Mesenchymal stem cell (in vitro differentiated cells and primary cell): Measurements from ENCODE around the gene CAMKMT.

Source experiments
- DNase-seq: peaks from one replicate; pipeline ENCODE4 v3.0.0-alpha.2; 2013
- H2AFZ ChIP-seq: one replicate; pipeline ENCODE4 v1.6.1; 2013; ENCODE audit warnings: low read depth, mild to moderate bottlenecking, control low read depth, inconsistent platforms, low read length, moderate library complexity
- H2AK5ac ChIP-seq: 2 replicates; pipeline ENCODE4 v1.6.1; 2013; ENCODE audit warnings: low read length, moderate library complexity, mild to moderate bottlenecking, inconsistent platforms; ENCODE audit not compliant: severe bottlenecking
- H2BK120ac ChIP-seq: one replicate; pipeline ENCODE4 v1.6.1; 2013; ENCODE audit warnings: low read depth, mild to moderate bottlenecking, inconsistent platforms, low read length, moderate library complexity
- H2BK12ac ChIP-seq, 2 experiments: one replicate each; pipeline ENCODE4 v1.6.1; 2013; ENCODE audit warnings: inconsistent platforms in 2 of 2, low read length in 2 of 2, mild to moderate bottlenecking in 2 of 2, moderate library complexity in 2 of 2, control low read depth in 1 of 2
- H2BK15ac ChIP-seq: one replicate; pipeline ENCODE4 v1.6.1; 2013; ENCODE audit warnings: mild to moderate bottlenecking, low read depth, inconsistent platforms; ENCODE audit not compliant: poor library complexity, severe bottlenecking
- H2BK5ac ChIP-seq: 2 replicates; pipeline ENCODE4 v1.6.1; 2013; ENCODE audit warnings: low read depth, mild to moderate bottlenecking, low read length, control low read depth, inconsistent platforms; ENCODE audit not compliant: poor library complexity, severe bottlenecking
- H3K14ac ChIP-seq, 2 experiments: one replicate each; pipeline ENCODE4 v1.6.1; 2013; ENCODE audit warnings: inconsistent platforms in 2 of 2, low read length in 2 of 2, control low read depth in 1 of 2, mild to moderate bottlenecking in 1 of 2, moderate library complexity in 1 of 2
- H3K18ac ChIP-seq, 2 experiments: one replicate each; pipeline ENCODE4 v1.6.1; 2013; ENCODE audit warnings: inconsistent platforms in 2 of 2, low read length in 2 of 2, control low read depth in 1 of 2, low read depth in 1 of 2, mild to moderate bottlenecking in 1 of 2
- H3K23ac ChIP-seq, 2 experiments: one replicate each; pipeline ENCODE4 v1.6.1; 2013; ENCODE audit warnings: inconsistent platforms in 2 of 2, low read length in 2 of 2, mild to moderate bottlenecking in 2 of 2, moderate library complexity in 2 of 2, control low read depth in 1 of 2
- H3K27ac ChIP-seq: 2 replicates; pipeline ENCODE4 v1.5.1; 2013; ENCODE audit warnings: mild to moderate bottlenecking, moderate library complexity, low read length, control low read depth, inconsistent platforms; ENCODE audit not compliant: poor library complexity, severe bottlenecking
- H3K27me3 ChIP-seq, 2 experiments: 2 replicates each; pipeline versions ENCODE4 v1.6.1 to v1.7.0; 2013; ENCODE audit warnings: low read length in 2 of 2, mild to moderate bottlenecking in 2 of 2, moderate library complexity in 2 of 2, control low read depth in 1 of 2, inconsistent platforms in 1 of 2; ENCODE audit not compliant: control insufficient read depth in 1 of 2, insufficient read depth in 1 of 2
- H3K36me3 ChIP-seq, 2 experiments: 2 replicates each; pipeline versions ENCODE4 v1.6.1 to v1.7.0; 2013; ENCODE audit warnings: low read length in 2 of 2, control low read depth in 1 of 2, inconsistent platforms in 1 of 2, low read depth in 1 of 2, mild to moderate bottlenecking in 1 of 2; ENCODE audit not compliant: insufficient read depth in 2 of 2, control insufficient read depth in 1 of 2
- H3K4ac ChIP-seq, 2 experiments: one replicate each; pipeline ENCODE4 v1.6.1; 2013; ENCODE audit warnings: inconsistent platforms in 2 of 2, low read length in 2 of 2, mild to moderate bottlenecking in 2 of 2, moderate library complexity in 2 of 2, control low read depth in 1 of 2, low read depth in 1 of 2
- H3K4me1 ChIP-seq: 2 replicates; pipeline ENCODE4 v1.6.1; 2013; ENCODE audit warnings: low read depth, low read length, control low read depth; ENCODE audit not compliant: control insufficient read depth, insufficient read depth
- H3K4me2 ChIP-seq: 2 replicates; pipeline ENCODE4 v1.6.1; 2013; ENCODE audit warnings: low read length, mild to moderate bottlenecking, inconsistent platforms; ENCODE audit not compliant: poor library complexity, severe bottlenecking
- H3K4me3 ChIP-seq, 2 experiments: 2 replicates each; pipeline versions ENCODE4 v1.5.1 to v1.7.0; 2013; ENCODE audit warnings: low read length in 2 of 2, mild to moderate bottlenecking in 2 of 2, control low read depth in 1 of 2, low read depth in 1 of 2; ENCODE audit not compliant: insufficient read depth in 1 of 2
- H3K79me1 ChIP-seq: replicated peaks from 2 replicates; pipeline ENCODE4 v1.6.1; 2013; ENCODE audit warnings: mild to moderate bottlenecking, control low read depth, low read length, inconsistent platforms; ENCODE audit not compliant: poor library complexity, severe bottlenecking
- H3K9ac ChIP-seq: 2 replicates; pipeline ENCODE4 v1.7.0; 2013; ENCODE audit warnings: mild to moderate bottlenecking, low read length, moderate library complexity
- H3K9me3 ChIP-seq: 2 replicates; pipeline ENCODE4 v1.7.0; 2013; ENCODE audit warnings: mild to moderate bottlenecking, low read length; ENCODE audit not compliant: control insufficient read depth
- H4K8ac ChIP-seq: one replicate; pipeline ENCODE4 v1.6.1; 2013; ENCODE audit warnings: inconsistent platforms, mild to moderate bottlenecking, low read length, moderate library complexity
- H4K91ac ChIP-seq: one replicate; pipeline ENCODE4 v1.6.1; 2013; ENCODE audit warnings: mild to moderate bottlenecking, low read length, inconsistent platforms
- WGBS: methylation state at CpG from one replicate; pipeline ENCODE4 v1.1.7; 2013; ENCODE audit warnings: mixed read lengths; 5-methylcytosine and 5-hydroxymethylcytosine counted together

CAMKMT gene

DNA sequence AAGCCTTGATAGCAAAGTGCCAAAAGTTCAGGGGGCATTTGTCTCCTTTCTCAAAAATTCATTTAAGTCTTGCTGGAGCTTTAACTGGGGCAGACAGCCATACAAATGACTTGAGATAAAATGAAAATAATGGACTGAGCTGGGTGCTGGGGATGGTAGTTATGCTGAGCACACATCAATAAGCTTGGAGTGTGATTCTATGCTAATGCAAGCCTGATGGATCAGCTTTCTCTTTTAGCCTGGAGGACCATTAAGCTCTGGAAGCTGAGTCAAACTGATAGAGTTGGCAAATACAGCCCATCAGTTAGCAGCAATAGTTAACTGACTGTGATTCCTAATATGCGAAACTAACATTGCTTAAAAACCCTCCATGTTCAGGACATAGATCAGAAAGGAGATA lies 98.0 kb downstream of the CAMKMT start:
- no peak overlapping the region for H2AFZ ChIP-seq
- no peaks in the 10 kb centered on the region for H3K4me1 ChIP-seq
- H3K18ac ChIP-seq: no peak overlapping the region
- no peak overlapping the region for H4K8ac ChIP-seq
- H3K9me3 ChIP-seq: peaks cover 13% of the 10 kb centered on the region
- no peaks in the 10 kb centered on the region for H3K79me1 ChIP-seq
- H4K91ac ChIP-seq: no peak overlapping the region
- no peak overlapping the region for H3K4me3 ChIP-seq
- H2BK120ac ChIP-seq: no peak overlapping the region
- no peak overlapping the region for H3K4ac ChIP-seq
- no peak for DNase-seq
- no peaks in the 10 kb centered on the region for H3K27me3 ChIP-seq
- no peak overlapping the region for H3K23ac ChIP-seq
- H3K4me2 ChIP-seq: no peak overlapping the region
- H2BK5ac ChIP-seq: no peak overlapping the region
- no peaks in the 10 kb centered on the region for H3K36me3 ChIP-seq
- H2BK12ac ChIP-seq: no peak overlapping the region
- WGBS: no CpG with 5 or more reads among the region's 1 CpG
- H2BK15ac ChIP-seq: no peak overlapping the region
- no peak overlapping the region for H2AK5ac ChIP-seq
- no peak overlapping the region for H3K9ac ChIP-seq
- no peak overlapping the region for H3K27ac ChIP-seq
- H3K14ac ChIP-seq: no peak overlapping the region

DNA sequence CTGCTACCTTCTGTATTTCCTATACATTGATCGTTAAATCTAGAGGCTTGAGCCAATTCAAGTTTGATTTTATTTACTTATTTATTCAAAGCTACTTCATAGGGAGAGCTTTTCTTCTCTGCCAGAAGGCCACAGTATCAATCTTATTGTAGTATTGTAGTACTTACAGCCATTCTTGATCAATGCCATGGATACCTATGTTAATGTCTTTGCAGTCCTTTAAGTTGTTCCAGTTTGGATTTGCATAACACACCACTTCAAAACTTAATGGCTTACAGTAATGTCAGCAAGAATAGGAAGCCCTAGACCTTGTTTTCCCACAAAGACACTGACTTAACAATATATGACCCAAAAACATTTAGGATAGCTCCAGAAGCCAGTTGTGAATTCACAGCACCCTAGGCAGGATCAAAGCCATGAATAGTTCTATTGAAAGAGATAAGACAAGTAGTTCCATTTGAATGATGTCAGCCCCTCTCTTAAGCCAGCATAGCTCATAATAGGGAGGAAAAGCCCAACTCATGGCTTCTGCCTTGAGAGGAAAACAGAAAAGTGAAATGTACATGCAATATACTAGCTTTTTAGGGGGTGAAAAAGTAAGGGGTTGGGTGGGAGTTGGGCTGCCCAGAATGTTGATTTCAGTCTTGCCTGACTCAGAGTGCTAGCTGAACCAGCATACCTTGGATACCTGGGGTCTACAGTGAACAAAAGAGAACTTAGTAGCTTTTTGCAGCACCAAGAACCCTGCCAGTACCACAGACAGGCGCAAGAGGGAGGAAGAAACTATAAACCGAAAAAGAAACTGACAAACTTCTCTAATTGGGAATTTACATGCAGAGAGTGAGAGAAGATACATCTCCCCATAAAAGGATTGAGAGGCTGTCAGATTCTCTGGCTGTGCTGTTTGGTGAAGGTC lies 101.4 kb downstream of the CAMKMT start:
- Histone ChIP-seq H3K27ac (no peak overlapping the region), H3K36me3 (no peaks in the 10 kb centered on the region), H2AK5ac (no peak overlapping the region), H3K23ac (no peak overlapping the region), H4K8ac (no peak overlapping the region), H2BK5ac (no peak overlapping the region), H4K91ac (no peak overlapping the region), H3K9me3 (peaks cover 14% of the 10 kb centered on the region), H3K4me3 (no peak overlapping the region), H3K4me1 (no peaks in the 10 kb centered on the region), H3K27me3 (no peaks in the 10 kb centered on the region), H3K79me1 (no peaks in the 10 kb centered on the region), H2BK12ac (no peak overlapping the region), H3K14ac (no peak overlapping the region), H3K4ac (no peak overlapping the region), H3K18ac (no peak overlapping the region), H2BK120ac (no peak overlapping the region), H2AFZ (no peak overlapping the region), H3K9ac (no peak overlapping the region), H3K4me2 (no peak overlapping the region), H2BK15ac (no peak overlapping the region)
- DNase-seq: no peak
- 100% methylated on average over 1 of the region's 3 CpGs for WGBS

GRCh38 chr2:44464437-44464836 lies 102.7 kb downstream of the CAMKMT start:
- WGBS: no CpG with 5 or more reads among the region's 1 CpG
- Histone ChIP-seq H4K91ac (no peak overlapping the region), H2BK120ac (no peak overlapping the region), H2AFZ (no peak overlapping the region), H3K27me3 (no peaks in the 10 kb centered on the region), H3K4me2 (no peak overlapping the region), H3K9me3 (peaks cover 14% of the 10 kb centered on the region), H2BK15ac (no peak overlapping the region), H3K4ac (no peak overlapping the region), H3K79me1 (no peaks in the 10 kb centered on the region), H3K4me3 (no peak overlapping the region), H2BK12ac (no peak overlapping the region), H3K18ac (no peak overlapping the region), H2BK5ac (no peak overlapping the region), H4K8ac (no peak overlapping the region), H3K9ac (no peak overlapping the region), H2AK5ac (no peak overlapping the region), H3K27ac (no peak overlapping the region), H3K36me3 (no peaks in the 10 kb centered on the region), H3K14ac (no peak overlapping the region), H3K23ac (no peak overlapping the region), H3K4me1 (no peaks in the 10 kb centered on the region)
- no peak for DNase-seq

- Histone ChIP-seq H3K4me3 (no peak overlapping the region), H3K18ac (no peak overlapping the region), H3K36me3 (no peaks in the 10 kb centered on the region), H2AFZ (no peak overlapping the region), H3K4me1 (no peaks in the 10 kb centered on the region), H3K4me2 (no peak overlapping the region), H3K79me1 (peaks cover 4% of the 10 kb centered on the region), H3K27me3 (no peaks in the 10 kb centered on the region), H2BK5ac (no peak overlapping the region), H2BK12ac (no peak overlapping the region), H3K23ac (no peak overlapping the region), H3K14ac (no peak overlapping the region), H2BK120ac (no peak overlapping the region), H2AK5ac (no peak overlapping the region), H3K27ac (no peak overlapping the region), H3K4ac (no peak overlapping the region), H3K9ac (no peak overlapping the region), H4K91ac (no peak overlapping the region), H3K9me3 (no peaks in the 10 kb centered on the region), H4K8ac (no peak overlapping the region), H2BK15ac (no peak overlapping the region)
- DNase-seq: no peak
These were observed 108.4 kb downstream of the CAMKMT start for GRCh38 chr2:44470151-44470550.
